ENCODE results near the gene RAD51B.

GRCh38 chr14:68418174-68419118, 598.9 kb downstream of the RAD51B start:
- no peak for TF ChIP-seq CTCF (optimal IDR thresholded peaks at IDR 0.05 in 1 of 3, IDR thresholded peaks at IDR 0.05 in 1 of 3, conservative IDR thresholded peaks at IDR 0.05 in 1 of 3; ENCODE audit: extremely low read depth in 1 of 3, insufficient read depth in 2 of 3, low read length in 3 of 3)
- TF ChIP-seq EZH2 (IDR thresholded peaks at IDR 0.05; ENCODE audit: low read length) = no peak

All from keratinocyte (primary cell).